Measurements from ENCODE around the gene DTD1. TPM values are rescaled to one million over a fixed set of nuclear protein-coding genes. Genes with fewer than 3 reads are reported as not detected.

The DTD1 gene, protein sequence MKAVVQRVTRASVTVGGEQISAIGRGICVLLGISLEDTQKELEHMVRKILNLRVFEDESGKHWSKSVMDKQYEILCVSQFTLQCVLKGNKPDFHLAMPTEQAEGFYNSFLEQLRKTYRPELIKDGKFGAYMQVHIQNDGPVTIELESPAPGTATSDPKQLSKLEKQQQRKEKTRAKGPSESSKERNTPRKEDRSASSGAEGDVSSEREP
- 100 to 1,000 TPM in 5 of 8 experiments, 10 to 100 TPM in 3; 44.4 to 163 (median 110) TPM for total RNA-seq

- Histone ChIP-seq H3K27ac (peak within 1 kb of the TSS; percentile 95 to 96), H3K4me3 (peak within 1 kb of the TSS; percentile 64 to 89 (median 72)), H3K4me1 (replicated peaks in 1 of 2) (peaks cover 30 to 43% of the 10 kb centered on the region in 2 donors)
- 0 to 7% (median 2%) methylated on average over 2 to 13 of the region's 88 CpGs; no CpG with 5 or more reads in 5 of the 10 experiments for WGBS, 10 experiments
- ATAC-seq (replicated peaks in 6 of 8), result peak; percentile 75 to 89 (median 84)
- in situ Hi-C loops (cut with MboI; ENCODE audit: low pct_unique_long_range_greater_than_20kb in 2 of 9, low sequenced_read_pairs in 9 of 9, unreplicated experiment in 9 of 9), result no loop called here
Measured at GRCh38 chr20:18587665-18588573, at the start of gene DTD1. Gene DTD1 (plus strand): TSS chr20:18588054. CDS start chr20:18588073, 19 bp downstream.

DNA sequence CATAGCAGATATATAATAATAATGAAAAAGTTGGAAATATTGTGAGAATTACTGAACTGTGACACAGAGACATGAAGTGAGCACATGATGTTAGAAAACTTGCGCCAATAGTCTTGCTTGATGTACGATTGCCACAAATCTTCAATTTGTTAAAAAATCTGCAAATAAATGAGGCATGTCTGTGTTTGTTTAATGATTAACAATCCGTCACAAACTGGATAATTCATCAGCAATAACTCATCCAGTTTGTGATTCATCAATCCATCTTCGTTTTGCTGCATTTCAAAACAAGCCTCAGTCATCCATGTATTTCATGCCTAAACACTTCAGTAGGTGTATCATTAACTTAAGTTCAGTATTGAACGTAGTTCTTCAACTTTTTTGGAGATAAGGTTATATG is 46.1 kb upstream of the DTD1 start:
- Histone ChIP-seq H3K4me3 (no peak overlapping the region), H3K27ac (no peak overlapping the region), H3K4me1 (replicated peaks in 1 of 2) (no peaks in the 10 kb centered on the region)
- 40 to 100% (median 78%) methylated on average over 1 to 5 of the region's 5 CpGs; no CpG with 5 or more reads in 1 of the 10 experiments for WGBS, 10 experiments
- ATAC-seq (replicated peaks in 6 of 8), result no peak
- in situ Hi-C loops (cut with MboI; ENCODE audit: low pct_unique_long_range_greater_than_20kb in 2 of 9, low sequenced_read_pairs in 9 of 9, unreplicated experiment in 9 of 9), result no loop called here

DNA sequence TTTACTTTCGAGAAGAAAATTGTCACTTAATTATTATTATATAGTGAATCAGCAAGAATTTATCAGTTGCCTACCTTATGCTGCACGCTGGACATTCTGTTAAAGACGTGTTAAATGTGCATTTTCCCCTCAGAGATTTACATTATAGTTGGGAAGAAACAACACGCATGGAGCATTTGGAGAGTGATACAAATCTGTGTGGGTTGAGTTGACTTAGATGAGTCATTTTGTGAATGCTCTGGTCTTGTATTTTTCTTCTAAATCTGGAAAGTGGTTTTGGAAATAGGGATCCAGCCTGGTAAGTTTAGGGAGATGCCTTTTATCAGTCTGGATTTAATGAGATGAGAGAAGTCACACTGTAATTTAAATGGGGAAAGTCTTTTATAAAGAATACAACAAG is 44.6 kb upstream of the DTD1 start:
- Histone ChIP-seq H3K4me3 (no peak overlapping the region), H3K27ac (no peak overlapping the region), H3K4me1 (replicated peaks in 1 of 2) (no peaks in the 10 kb centered on the region)
- WGBS, 10 experiments, result 42 to 100% (median 93%) methylated on average over 1 to 4 of the region's 4 CpGs; no CpG with 5 or more reads in 3 of the 10 experiments
- in situ Hi-C loops (cut with MboI; ENCODE audit: low pct_unique_long_range_greater_than_20kb in 2 of 9, low sequenced_read_pairs in 9 of 9, unreplicated experiment in 9 of 9), result no loop called here
- ATAC-seq (replicated peaks in 6 of 8), result no peak

DNA sequence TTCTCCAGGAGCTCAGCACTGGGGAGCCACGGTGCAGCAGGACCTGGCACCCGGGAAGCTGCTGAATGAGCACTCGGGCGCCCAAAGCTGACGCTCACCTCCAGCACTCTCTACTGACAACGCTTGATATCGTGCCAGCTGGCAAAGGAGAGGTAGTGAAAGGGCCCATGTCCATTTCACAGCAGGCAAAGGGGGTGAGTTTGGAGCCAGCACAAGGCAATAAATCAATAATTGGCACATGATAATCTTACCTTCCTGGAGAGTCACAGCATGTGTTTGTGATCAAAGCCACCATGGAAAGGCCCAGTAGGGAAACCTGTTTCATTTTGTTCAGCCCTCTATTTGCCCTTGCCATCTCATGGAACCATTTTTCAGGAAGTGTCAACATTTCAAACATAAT is 43.9 kb upstream of the DTD1 start:
- no peaks in the 10 kb centered on the region for H3K4me1 ChIP-seq (replicated peaks in 1 of 2)
- no peak overlapping the region for H3K27ac ChIP-seq
- WGBS, 10 experiments, result 78 to 98% (median 90%) methylated on average over 2 to 7 of the region's 7 CpGs; no CpG with 5 or more reads in 5 of the 10 experiments
- H3K4me3 ChIP-seq, result no peak overlapping the region
- in situ Hi-C loops (cut with MboI; ENCODE audit: low pct_unique_long_range_greater_than_20kb in 2 of 9, low sequenced_read_pairs in 9 of 9, unreplicated experiment in 9 of 9), result no loop called here
- no peak for ATAC-seq (replicated peaks in 6 of 8)

DNA sequence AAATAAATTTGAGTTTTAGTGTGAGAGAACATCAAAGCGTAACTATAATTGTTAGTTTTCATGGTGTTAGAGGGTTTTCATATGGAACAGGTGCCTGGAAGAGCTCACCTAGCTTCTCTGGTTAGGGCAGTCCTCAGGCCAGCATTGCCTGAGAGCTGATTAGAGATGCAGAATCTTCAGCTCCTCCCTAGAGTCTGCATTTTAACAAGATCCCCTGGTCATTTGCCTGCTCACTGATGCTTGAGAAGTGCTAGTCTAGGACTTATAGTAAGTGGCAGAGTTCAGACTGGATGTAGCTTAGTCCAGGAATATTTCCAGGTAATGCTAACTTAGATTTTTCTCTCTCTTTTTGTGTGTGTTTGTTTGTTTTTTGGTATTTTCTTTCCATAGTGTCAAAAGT is 42.3 kb upstream of the DTD1 start:
- in situ Hi-C loops (cut with MboI; ENCODE audit: low pct_unique_long_range_greater_than_20kb in 2 of 9, low sequenced_read_pairs in 9 of 9, unreplicated experiment in 9 of 9), result no loop called here
- WGBS, 10 experiments, result 83 to 100% (median 100%) methylated on average over 1 of the region's 1 CpG; no CpG with 5 or more reads in 4 of the 10 experiments
- H3K4me1 ChIP-seq (replicated peaks in 1 of 2), result no peaks in the 10 kb centered on the region
- no peak overlapping the region for H3K4me3 ChIP-seq
- no peak overlapping the region for H3K27ac ChIP-seq
- peak in 1 of 8 experiments; percentile 48 for ATAC-seq (replicated peaks in 6 of 8)

- H3K4me3 ChIP-seq, result no peak overlapping the region
- WGBS, 10 experiments, result 90 to 100% (median 95%) methylated on average over 1 to 3 of the region's 3 CpGs; no CpG with 5 or more reads in 3 of the 10 experiments
- ATAC-seq (replicated peaks in 6 of 8), result no peak
- H3K27ac ChIP-seq, result no peak overlapping the region
- no peaks in the 10 kb centered on the region for H3K4me1 ChIP-seq (replicated peaks in 1 of 2)
- in situ Hi-C loops (cut with MboI; ENCODE audit: low pct_unique_long_range_greater_than_20kb in 2 of 9, low sequenced_read_pairs in 9 of 9, unreplicated experiment in 9 of 9), result no loop called here
Measured at GRCh38 chr20:18548465-18548864, 39.4 kb upstream of the DTD1 start.

GRCh38 chr20:18553746-18554145 is 34.1 kb upstream of the DTD1 start:
- WGBS, 10 experiments, result 73 to 100% (median 92%) methylated on average over 1 to 6 of the region's 8 CpGs; no CpG with 5 or more reads in 4 of the 10 experiments
- in situ Hi-C loops (cut with MboI; ENCODE audit: low pct_unique_long_range_greater_than_20kb in 2 of 9, low sequenced_read_pairs in 9 of 9, unreplicated experiment in 9 of 9), result no loop called here
- Histone ChIP-seq H3K4me3 (no peak overlapping the region), H3K27ac (no peak overlapping the region), H3K4me1 (replicated peaks in 1 of 2) (no peaks in the 10 kb centered on the region)
- no peak for ATAC-seq (replicated peaks in 6 of 8)

DNA sequence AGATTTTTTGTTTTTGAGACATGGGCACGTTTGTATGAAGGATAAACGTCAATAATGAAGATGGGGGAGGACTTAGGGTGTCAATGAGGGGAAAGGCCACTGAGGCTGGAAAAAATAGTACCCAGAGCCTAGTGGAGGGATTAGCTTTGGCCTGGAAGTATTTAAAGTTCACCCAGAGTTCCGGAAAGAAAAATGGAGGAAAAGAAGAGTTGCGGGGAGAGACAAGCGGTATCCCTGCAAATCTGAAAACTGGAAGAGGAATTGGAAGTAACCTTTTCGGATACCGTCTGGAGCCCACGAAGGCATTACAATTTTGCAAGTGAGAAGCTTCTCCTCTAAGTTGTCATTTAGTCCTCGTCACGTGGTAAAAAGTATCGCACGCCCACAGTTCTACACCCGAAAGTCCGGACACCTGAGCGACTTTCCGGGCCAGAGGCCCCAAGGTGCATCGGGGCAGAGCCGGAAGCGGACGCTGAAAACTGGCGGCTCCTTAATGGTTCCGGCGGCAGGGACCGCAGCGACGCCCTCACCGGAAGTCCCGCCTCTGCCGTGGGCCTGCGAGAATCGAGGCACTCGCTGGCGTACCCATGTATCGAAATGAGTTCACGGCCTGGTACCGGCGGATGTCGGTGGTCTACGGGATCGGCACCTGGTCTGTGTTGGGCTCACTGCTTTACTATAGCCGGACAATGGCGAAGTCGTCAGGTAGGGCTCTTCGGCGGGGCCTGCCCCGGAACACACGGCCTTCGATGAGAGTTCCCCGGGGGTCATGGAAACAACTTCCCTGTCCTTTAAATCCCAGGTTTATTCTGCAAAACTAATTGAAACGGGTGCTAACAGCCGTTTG is 20.7 kb upstream of the DTD1 start, which contains the start of gene SMIM26:
TSS of gene SMIM26 (plus strand) at position 541 of the 847 bp plus-strand sequence. CDS start at position 588, 47 bp downstream.
- Histone ChIP-seq H3K4me1 (replicated peaks in 1 of 2) (peaks cover 3 to 8% of the 10 kb centered on the region in 2 donors), H3K27ac (peak within 1 kb of the TSS; percentile 89), H3K4me3 (peak within 1 kb of the TSS; percentile 64 to 84 (median 77))
- peak; percentile 98 to 100 (median 99) for ATAC-seq (replicated peaks in 6 of 8)
- in situ Hi-C loops (cut with MboI; ENCODE audit: low pct_unique_long_range_greater_than_20kb in 2 of 9, low sequenced_read_pairs in 9 of 9, unreplicated experiment in 9 of 9), result no loop called here
- 0 to 24% (median 1%) methylated on average over 3 to 28 of the region's 51 CpGs for WGBS, 10 experiments

- peak; percentile 18 to 56 (median 32) for ATAC-seq (replicated peaks in 6 of 8)
- peaks cover 3 to 8% of the 10 kb centered on the region in 2 donors for H3K4me1 ChIP-seq (replicated peaks in 1 of 2)
- peak overlapping the region; percentile 89 for H3K27ac ChIP-seq
- in situ Hi-C loops (cut with MboI; ENCODE audit: low pct_unique_long_range_greater_than_20kb in 2 of 9, low sequenced_read_pairs in 9 of 9, unreplicated experiment in 9 of 9), result no loop called here
- H3K4me3 ChIP-seq, result peak overlapping the region; percentile 64 to 84 (median 77)
- WGBS, 10 experiments, result 0 to 9% (median 0%) methylated on average over 1 to 6 of the region's 6 CpGs; no CpG with 5 or more reads in 1 of the 10 experiments
Measured at GRCh38 chr20:18567739-18568091, 20.1 kb upstream of the DTD1 start.

DNA sequence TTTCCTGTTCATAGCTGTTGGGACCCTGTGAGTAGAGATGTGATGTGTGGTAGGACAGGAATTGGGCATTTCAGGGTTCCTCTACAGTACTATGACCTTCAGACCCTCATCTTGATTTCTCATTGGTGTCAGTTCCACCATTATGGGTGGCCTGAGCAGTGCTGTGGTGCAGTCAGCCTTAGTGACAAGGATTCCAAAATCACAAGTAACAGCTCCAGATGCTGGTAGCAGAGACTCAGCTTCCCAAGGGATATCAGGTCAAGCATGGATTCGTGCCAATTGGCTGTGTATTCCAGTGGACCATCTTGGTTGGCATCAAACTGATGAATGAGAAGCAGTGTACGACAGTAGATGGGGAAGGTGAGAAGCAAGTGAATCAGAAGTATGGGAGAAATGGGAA is 16.8 kb upstream of the DTD1 start:
- H3K27ac ChIP-seq, result no peak overlapping the region
- no peak overlapping the region for H3K4me3 ChIP-seq
- in situ Hi-C loops (cut with MboI; ENCODE audit: low pct_unique_long_range_greater_than_20kb in 2 of 9, low sequenced_read_pairs in 9 of 9, unreplicated experiment in 9 of 9), result no loop called here
- H3K4me1 ChIP-seq (replicated peaks in 1 of 2), result peaks cover 3 to 8% of the 10 kb centered on the region in 2 donors
- ATAC-seq (replicated peaks in 6 of 8), result no peak
- 60 to 100% (median 87%) methylated on average over 1 to 2 of the region's 2 CpGs; no CpG with 5 or more reads in 4 of the 10 experiments for WGBS, 10 experiments

GRCh38 chr20:18571578-18571977 is 16.3 kb upstream of the DTD1 start:
- in situ Hi-C loops (cut with MboI; ENCODE audit: low pct_unique_long_range_greater_than_20kb in 2 of 9, low sequenced_read_pairs in 9 of 9, unreplicated experiment in 9 of 9), result no loop called here
- H3K27ac ChIP-seq, result no peak overlapping the region
- peaks cover under 1 to 5% of the 10 kb centered on the region in 2 donors for H3K4me1 ChIP-seq (replicated peaks in 1 of 2)
- 73 to 100% (median 97%) methylated on average over 1 to 2 of the region's 2 CpGs; no CpG with 5 or more reads in 2 of the 10 experiments for WGBS, 10 experiments
- H3K4me3 ChIP-seq, result no peak overlapping the region
- no peak for ATAC-seq (replicated peaks in 6 of 8)

GRCh38 chr20:18577942-18578341 is 9.9 kb upstream of the DTD1 start:
- no peak overlapping the region for H3K27ac ChIP-seq
- in situ Hi-C loops (cut with MboI; ENCODE audit: low pct_unique_long_range_greater_than_20kb in 2 of 9, low sequenced_read_pairs in 9 of 9, unreplicated experiment in 9 of 9), result no loop called here
- WGBS, 10 experiments, result 67 to 100% (median 83%) methylated on average over 1 to 6 of the region's 6 CpGs; no CpG with 5 or more reads in 2 of the 10 experiments
- no peak for ATAC-seq (replicated peaks in 6 of 8)
- H3K4me1 ChIP-seq (replicated peaks in 1 of 2), result peaks cover 0 to 4% of the 10 kb centered on the region in 2 donors
- H3K4me3 ChIP-seq, result no peak overlapping the region

Data from motor neuron (in vitro differentiated cells).